ENCODE data around the gene OSTF1.

DNA sequence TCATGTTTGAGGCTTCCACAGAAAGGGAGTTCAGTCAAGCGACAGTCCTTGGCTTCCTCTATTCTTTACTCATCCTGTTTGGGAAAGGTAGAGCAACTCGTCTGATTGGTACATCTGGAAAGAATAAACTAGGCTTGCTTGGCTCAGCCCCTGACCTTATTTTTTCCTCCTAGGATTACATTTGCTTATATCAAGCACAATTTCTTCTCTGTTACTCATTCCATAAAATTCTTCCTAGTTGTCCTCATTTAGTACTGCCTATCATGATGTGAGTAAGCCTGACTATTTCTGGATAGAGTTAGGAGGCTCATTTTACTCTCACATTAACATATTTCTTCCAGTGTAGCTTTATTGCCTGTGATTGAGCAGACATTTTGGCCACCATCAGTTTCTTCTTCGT is 49.3 kb upstream of the OSTF1 start:
- TF ChIP-seq, protein P1, sequence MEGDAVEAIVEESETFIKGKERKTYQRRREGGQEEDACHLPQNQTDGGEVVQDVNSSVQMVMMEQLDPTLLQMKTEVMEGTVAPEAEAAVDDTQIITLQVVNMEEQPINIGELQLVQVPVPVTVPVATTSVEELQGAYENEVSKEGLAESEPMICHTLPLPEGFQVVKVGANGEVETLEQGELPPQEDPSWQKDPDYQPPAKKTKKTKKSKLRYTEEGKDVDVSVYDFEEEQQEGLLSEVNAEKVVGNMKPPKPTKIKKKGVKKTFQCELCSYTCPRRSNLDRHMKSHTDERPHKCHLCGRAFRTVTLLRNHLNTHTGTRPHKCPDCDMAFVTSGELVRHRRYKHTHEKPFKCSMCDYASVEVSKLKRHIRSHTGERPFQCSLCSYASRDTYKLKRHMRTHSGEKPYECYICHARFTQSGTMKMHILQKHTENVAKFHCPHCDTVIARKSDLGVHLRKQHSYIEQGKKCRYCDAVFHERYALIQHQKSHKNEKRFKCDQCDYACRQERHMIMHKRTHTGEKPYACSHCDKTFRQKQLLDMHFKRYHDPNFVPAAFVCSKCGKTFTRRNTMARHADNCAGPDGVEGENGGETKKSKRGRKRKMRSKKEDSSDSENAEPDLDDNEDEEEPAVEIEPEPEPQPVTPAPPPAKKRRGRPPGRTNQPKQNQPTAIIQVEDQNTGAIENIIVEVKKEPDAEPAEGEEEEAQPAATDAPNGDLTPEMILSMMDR (IDR thresholded peaks at IDR 0.05) = no peak
- TF ChIP-seq POLR2A (IDR thresholded peaks at IDR 0.05) = no peak

Measured in breast epithelium (tissue), 3 donors.